VCaP (cell line): Measurements from ENCODE around the gene C16orf86.

Experiments
- H3K27ac ChIP-seq: fragments of 450-650 bp; 2 replicates; pipeline ENCODE4 v1.5.1; 2017
- TF ChIP-seq, protein P1 (sequence below): fragments of 450-650 bp; conservative IDR thresholded peaks from 2 replicates; pipeline ENCODE4 v1.5.1; 2017; ENCODE audit warnings: mild to moderate bottlenecking, moderate library complexity

The C16orf86 gene

DNA sequence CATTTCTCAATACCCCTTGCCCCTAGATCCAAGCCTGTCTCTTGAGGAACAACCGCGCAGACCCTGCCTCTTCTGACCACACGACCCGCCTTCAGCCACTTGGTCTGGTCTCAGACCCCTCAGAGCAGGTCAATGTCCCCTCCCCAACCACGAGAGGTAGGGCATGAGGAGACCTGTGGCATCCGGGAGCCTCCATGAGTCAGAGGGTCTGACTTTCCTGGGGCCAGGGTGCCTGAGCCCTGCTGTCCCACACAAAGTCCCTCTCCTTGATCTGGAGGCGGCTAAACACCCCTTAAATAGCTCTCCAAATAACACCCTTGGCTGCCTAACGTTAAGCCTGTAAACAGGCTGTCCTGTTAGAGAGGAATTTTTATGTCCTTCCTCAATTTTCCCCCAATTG is 16.6 kb upstream of the C16orf86 start:
- H3K27ac ChIP-seq: no peak overlapping the region
- TF ChIP-seq, protein P1, sequence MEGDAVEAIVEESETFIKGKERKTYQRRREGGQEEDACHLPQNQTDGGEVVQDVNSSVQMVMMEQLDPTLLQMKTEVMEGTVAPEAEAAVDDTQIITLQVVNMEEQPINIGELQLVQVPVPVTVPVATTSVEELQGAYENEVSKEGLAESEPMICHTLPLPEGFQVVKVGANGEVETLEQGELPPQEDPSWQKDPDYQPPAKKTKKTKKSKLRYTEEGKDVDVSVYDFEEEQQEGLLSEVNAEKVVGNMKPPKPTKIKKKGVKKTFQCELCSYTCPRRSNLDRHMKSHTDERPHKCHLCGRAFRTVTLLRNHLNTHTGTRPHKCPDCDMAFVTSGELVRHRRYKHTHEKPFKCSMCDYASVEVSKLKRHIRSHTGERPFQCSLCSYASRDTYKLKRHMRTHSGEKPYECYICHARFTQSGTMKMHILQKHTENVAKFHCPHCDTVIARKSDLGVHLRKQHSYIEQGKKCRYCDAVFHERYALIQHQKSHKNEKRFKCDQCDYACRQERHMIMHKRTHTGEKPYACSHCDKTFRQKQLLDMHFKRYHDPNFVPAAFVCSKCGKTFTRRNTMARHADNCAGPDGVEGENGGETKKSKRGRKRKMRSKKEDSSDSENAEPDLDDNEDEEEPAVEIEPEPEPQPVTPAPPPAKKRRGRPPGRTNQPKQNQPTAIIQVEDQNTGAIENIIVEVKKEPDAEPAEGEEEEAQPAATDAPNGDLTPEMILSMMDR: no peak

DNA sequence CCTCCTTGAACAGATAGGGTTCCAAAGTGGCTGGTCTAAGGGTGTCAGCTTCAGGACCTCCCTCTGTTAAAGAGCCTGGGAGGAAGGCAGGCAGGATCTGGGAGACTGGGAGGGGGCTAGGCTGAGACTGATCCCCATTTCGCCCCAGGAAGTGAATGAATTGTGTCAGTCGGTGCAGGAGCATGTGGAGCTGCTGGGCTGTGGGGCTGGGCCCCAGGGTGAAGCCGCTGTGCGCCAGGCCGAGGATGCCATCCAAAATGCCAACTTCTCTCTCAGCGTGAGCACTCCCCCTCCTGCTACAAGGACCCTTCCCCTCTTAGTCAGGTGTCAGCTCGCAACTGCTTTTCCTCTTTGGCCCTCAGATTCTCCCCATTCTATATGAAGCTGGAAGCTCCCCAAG is 15.6 kb upstream of the C16orf86 start:
- no peak overlapping the region for H3K27ac ChIP-seq
- TF ChIP-seq, protein P1: no peak

DNA sequence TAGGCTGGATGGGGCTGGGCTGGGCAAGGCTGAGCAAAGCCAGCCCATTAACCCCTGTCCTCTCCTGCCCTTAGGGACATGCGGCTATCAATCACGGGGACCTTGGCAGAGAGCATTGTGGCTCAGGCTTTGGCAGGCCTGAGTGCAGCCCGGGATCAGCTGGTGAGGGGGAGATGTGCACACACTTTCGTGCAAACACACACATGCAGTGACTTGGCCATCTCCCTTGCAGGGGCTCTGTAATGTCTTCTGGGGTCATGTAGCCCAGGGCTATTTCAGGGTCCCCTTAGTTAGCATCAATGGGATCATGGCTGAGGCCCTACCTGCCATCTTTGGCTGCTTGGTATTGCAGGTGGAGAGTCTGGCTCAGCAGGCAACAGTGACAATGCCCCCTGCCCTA is 14.8 kb upstream of the C16orf86 start:
- H3K27ac ChIP-seq: no peak overlapping the region
- TF ChIP-seq, protein P1: no peak

DNA sequence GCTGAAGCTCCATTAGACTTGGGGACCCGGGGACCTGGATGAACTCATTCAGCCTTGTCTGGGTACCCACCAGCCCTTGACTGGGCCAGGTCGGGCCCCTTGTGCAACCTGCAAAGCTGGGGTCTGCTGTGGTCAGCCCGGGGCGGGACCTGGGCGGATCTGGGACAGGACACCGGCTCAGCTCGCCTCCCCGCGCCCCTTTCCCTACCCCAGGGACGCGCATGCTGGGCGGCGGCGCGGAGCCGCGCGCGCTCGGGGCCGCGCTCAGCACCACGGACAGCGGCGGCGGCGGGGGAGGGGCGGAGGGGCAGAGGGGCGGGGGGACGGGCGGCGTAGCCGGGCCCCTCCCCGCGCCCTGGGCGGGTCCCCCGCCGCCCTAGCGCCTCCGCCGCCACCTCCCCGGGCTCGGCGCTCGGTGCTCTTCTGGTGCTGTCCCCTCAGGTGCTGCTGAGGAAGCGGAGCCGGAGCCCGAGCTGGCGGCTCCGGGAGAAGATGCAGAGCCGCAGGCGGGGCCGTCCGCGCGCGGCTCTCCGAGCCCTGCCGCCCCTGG is 14.0 kb upstream of the C16orf86 start:
- H3K27ac ChIP-seq: peak overlapping the region; percentile 73

DNA sequence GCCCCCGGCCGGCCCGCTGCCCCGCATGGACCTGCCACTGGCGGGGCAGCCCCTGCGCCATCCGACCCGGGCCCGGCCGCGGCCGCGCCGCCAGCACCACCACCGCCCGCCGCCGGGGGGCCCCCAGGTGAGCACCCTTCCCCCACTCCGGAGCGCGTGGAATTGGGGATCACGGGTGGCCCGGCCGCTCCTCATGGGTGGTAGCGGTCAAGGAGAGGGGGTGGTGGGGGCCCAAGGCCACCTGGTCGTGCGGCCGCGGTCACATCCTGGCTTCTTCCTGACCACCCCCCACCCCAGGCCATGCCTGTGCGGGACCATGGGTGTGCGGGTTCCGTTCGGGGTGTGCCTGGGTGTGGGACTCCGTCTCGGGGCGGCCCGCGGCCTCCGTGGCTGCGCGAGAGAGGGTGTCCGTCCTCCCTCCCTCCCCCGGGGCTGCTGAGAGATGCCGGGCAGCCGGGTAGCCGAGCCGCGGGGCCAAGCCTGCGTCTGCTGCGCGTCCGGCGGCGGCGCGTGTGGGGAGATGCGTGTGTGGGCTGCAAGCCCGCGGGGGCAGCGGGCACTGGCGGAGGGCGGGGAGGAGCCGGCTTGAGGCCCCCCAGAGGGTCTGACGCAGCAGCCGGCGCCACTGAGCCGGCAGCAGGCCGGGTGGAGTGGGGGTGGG is 13.4 kb upstream of the C16orf86 start:
- peak overlapping the region; percentile 73 for H3K27ac ChIP-seq
- TF ChIP-seq, protein P1: peak; percentile 57

More for the DNA sequence above, 14.0 kb upstream of the C16orf86 start:
- TF ChIP-seq, protein P1: no peak

DNA sequence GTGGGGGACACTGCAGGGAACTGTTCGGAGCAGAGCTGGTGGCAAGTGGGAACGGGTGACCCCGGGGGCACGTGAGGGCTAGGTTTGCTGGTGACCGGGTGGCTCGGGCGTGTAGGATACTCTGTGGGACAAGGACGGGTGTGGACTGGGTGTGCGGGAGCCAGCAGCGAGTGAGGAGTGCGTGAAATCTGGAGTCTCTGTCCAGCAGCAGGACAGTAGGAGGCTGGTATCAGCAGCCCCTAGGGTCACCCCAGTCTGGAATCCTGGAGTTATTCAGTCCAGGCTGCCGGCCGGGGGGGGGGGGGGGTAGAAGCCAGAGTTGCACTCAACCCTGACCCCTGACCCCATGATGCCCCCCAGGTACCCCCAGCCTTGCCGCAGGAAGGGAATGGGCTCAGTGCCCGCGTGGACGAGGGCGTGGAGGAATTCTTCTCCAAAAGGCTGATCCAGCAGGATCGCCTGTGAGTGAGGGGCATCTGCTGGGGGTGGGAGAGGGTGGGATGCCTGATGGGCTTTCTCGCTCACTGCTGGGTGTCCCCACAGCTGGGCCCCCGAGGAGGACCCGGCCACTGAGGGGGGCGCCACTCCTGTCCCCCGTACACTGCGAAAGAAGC is 12.7 kb upstream of the C16orf86 start:
- H3K27ac ChIP-seq: peak overlapping the region; percentile 73; the same call in 1 of the 2 replicates
- TF ChIP-seq, protein P1: no peak

DNA sequence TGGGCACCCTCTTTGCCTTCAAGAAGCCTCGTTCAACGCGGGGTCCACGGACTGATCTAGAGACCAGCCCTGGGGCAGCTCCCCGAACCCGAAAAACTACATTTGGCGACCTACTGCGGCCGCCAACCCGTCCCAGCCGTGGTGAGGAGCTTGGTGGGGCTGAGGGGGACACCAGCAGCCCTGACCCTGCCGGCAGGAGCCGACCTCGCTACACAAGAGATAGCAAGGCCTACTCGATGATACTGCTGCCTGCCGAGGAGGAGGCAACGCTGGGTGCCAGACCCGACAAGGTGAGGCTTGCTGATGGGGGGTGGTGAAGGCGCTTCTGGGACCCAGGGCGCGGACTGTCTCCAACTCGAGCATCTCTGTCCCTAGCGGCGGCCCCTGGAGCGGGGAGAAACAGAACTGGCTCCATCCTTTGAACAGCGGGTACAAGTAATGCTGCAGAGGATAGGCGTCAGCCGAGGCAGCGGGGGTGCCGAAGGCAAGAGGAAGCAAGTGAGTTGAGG is 12.2 kb upstream of the C16orf86 start:
- TF ChIP-seq, protein P1: no peak
- H3K27ac ChIP-seq: peak overlapping the region; percentile 73; the same call in 1 of the 2 replicates
